Heart left ventricle (tissue), 13 donors: Measurements from ENCODE around the gene RGCC.

Source experiments
- CTCF ChIP-seq, 12 donors: fragments of 200-600 bp; sonication (generic) in 4 of 12; IDR thresholded peaks; one replicate each; pipeline versions ENCODE4 v1.5.0 to v1.8.0; 2018 to 2022; ENCODE audit warnings: antibody characterized with exemption in 12 of 12, mild to moderate bottlenecking in 5 of 12
- POLR2A ChIP-seq, 2 donors: fragments of 450-650 bp; IDR thresholded peaks; one replicate each; pipeline ENCODE4 v1.6.1; 2017; ENCODE audit warnings: antibody characterized with exemption in 2 of 2, mild to moderate bottlenecking in 2 of 2, moderate library complexity in 2 of 2
- donor health status: ischemic (EF 13 %, LVEDD 7.1; RV severe dilation, severe dysfunction).
- donor health status: DM: no; HTN: yes; CAD: no.
- donor health status: DM: no; HTN: no; CAD: no.
- donor health status: ischemic (EF 25% LVEDD 6.9; RV normal size, moderate dysfunction).
- donor health status: ischemic (EF 25% LVEDD 5.7; RV mildly dilated, moderate dysfunction).
- donor health status: ischemic (EF 35%, LVEDD 5.7; RV mildly dilated, moderate dysfunction).
- donor health status: nonischemic (EF 11% LVEDD 7.7; RV severe dilation, severe dysfunction).
- donor health status: DM: yes; HTN: yes; CAD: no.
- donor health status: PGD.
- donor health status: ischemic (EF 29% LVEDD 5.4; RV normal size, mild dysfunction).
- donor health status: nonischemic (EF 23%, LVEDD 6.1; RV moderate dilation, normal function).

- TF ChIP-seq CTCF (IDR thresholded peaks at IDR 0.05) (no peak), POLR2A (IDR thresholded peaks at IDR 0.05) (no peak)
Observed at GRCh38 chr13:41452462-41452861, 4.9 kb upstream of the RGCC start.
